Activated naive CD8-positive, alpha-beta T cell treated with anti-CD3 and anti-CD28 coated beads for 36 hours (primary cell): Measurements from ENCODE around the gene ALG8. TPM values are rescaled to one million over a fixed set of nuclear protein-coding genes. Genes with fewer than 3 reads are reported as not detected.

ENCODE experiments used
- DNase-seq: peaks from one replicate; pipeline ENCODE4 v3.0.0; 2021
- H3K27ac Mint-ChIP-seq: one replicate; pipeline ENCODE4 v1.8.0; 2022; ENCODE audit warnings: mild to moderate bottlenecking, moderate library complexity, mixed read lengths
- H3K27me3 Mint-ChIP-seq: one replicate; pipeline ENCODE4 v1.8.0; 2022; ENCODE audit warnings: mild to moderate bottlenecking, mixed read lengths
- H3K36me3 Mint-ChIP-seq: one replicate; pipeline ENCODE4 v1.8.0; 2021; ENCODE audit warnings: mild to moderate bottlenecking, mixed read lengths
- H3K4me1 Mint-ChIP-seq: one replicate; pipeline ENCODE4 v1.8.0; 2021; ENCODE audit warnings: mixed read lengths
- H3K4me3 Mint-ChIP-seq: one replicate; pipeline ENCODE4 v1.8.0; 2022; ENCODE audit warnings: mild to moderate bottlenecking, moderate library complexity, mixed read lengths
- H3K9me3 Mint-ChIP-seq: one replicate; pipeline ENCODE4 v1.8.0; 2022; ENCODE audit warnings: mixed read lengths
- total RNA-seq, 2 experiments: library from RNA; stranded (reverse); gene quantifications; one replicate each; pipeline ENCODE4 v1.2.3, GENCODE V29; 2021

Gene ALG8
- total RNA-seq, 2 experiments from 2014 or later, result 40.2 to 48.8 TPM

DNA sequence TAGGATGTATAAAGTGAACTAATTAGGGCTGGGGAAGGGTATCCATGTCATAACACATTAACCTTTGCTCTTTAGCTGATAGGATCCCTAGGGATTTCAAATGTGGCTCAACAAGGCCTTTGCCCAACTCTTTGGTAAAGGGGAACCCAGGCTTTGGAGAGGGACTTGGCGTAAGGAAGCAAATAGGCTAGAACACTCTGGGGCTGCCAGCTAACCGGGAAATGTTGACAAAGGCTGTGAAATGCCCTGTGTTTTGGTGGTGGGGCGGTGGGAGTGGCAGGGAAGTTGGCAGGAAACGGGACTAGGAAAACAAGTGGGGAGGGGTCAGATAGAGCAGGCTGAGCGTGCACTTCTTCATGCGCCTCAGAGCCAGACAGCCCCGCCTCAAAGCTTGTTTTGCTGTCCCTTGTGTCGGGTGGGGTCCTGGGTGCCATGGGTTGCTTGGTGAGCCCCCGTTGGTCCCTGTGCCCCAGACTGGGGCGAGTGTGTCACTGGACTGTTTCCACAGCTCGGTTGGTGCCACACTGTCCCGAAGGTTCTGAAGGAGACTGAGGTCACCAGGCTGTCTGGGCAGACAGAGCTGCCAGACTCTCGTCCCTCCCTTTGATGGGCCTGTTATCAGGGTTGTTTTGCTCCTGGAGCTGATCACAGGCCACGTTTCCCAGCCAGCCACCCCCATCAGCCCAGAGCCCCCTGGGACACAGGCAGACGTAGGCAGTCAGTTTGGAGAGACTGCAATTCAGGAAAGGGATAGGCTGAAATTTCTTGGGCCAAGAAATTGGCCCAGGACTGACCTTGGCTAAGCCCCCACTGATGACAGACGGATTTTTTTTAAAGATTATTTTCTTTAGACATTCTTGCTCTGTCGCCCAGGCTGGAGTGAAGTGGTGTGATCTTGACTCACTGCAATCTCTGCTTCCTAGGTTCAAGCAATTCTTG is 29.4 kb upstream of the ALG8 start:
- DNase-seq, result no peak
- Mint-ChIP-seq H3K27ac (no peak overlapping the region), H3K4me3 (no peak overlapping the region), H3K27me3 (no peaks in the 10 kb centered on the region), H3K36me3 (peaks cover under 1% of the 10 kb centered on the region), H3K9me3 (no peaks in the 10 kb centered on the region), H3K4me1 (no peaks in the 10 kb centered on the region)

- Mint-ChIP-seq H3K27ac (no peak overlapping the region), H3K4me1 (no peaks in the 10 kb centered on the region), H3K27me3 (no peaks in the 10 kb centered on the region), H3K36me3 (no peaks in the 10 kb centered on the region), H3K9me3 (no peaks in the 10 kb centered on the region), H3K4me3 (no peak overlapping the region)
- DNase-seq, result no peak
These were observed 27.5 kb upstream of the ALG8 start for GRCh38 chr11:78166855-78167469.

GRCh38 chr11:78164471-78164870 is 25.0 kb upstream of the ALG8 start:
- no peaks in the 10 kb centered on the region for H3K27me3 Mint-ChIP-seq
- no peak for DNase-seq
- no peak overlapping the region for H3K27ac Mint-ChIP-seq
- no peaks in the 10 kb centered on the region for H3K4me1 Mint-ChIP-seq
- H3K36me3 Mint-ChIP-seq, result no peaks in the 10 kb centered on the region
- H3K9me3 Mint-ChIP-seq, result no peaks in the 10 kb centered on the region
- no peak overlapping the region for H3K4me3 Mint-ChIP-seq

- Mint-ChIP-seq H3K9me3 (no peaks in the 10 kb centered on the region), H3K27ac (no peak overlapping the region), H3K27me3 (no peaks in the 10 kb centered on the region), H3K36me3 (no peaks in the 10 kb centered on the region), H3K4me1 (no peaks in the 10 kb centered on the region), H3K4me3 (no peak overlapping the region)
- DNase-seq, result no peak
These were observed 24.4 kb upstream of the ALG8 start for GRCh38 chr11:78163828-78164227.

DNA sequence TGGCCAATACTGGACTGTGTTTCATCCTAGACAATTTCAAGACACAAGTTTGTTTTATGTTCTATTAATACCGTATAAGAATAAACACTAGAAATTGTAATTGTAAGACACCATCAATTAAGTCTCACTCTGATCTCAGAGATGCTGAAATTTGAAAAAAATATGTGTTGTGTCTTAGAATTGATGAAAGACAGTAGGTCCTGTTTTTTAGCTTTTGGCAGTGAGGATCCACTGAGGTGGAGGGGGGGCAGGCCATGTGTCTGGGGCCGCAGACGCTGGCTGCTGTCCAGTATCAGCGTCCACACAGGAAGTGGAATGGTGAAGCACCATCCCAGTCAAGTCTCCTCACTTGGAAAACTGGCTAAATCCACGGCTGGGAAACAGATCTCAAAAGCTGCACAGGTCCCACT is 22.5 kb upstream of the ALG8 start:
- Mint-ChIP-seq H3K27me3 (no peaks in the 10 kb centered on the region), H3K4me1 (no peaks in the 10 kb centered on the region), H3K27ac (no peak overlapping the region), H3K36me3 (no peaks in the 10 kb centered on the region), H3K4me3 (no peak overlapping the region), H3K9me3 (no peaks in the 10 kb centered on the region)
- DNase-seq, result no peak

DNA sequence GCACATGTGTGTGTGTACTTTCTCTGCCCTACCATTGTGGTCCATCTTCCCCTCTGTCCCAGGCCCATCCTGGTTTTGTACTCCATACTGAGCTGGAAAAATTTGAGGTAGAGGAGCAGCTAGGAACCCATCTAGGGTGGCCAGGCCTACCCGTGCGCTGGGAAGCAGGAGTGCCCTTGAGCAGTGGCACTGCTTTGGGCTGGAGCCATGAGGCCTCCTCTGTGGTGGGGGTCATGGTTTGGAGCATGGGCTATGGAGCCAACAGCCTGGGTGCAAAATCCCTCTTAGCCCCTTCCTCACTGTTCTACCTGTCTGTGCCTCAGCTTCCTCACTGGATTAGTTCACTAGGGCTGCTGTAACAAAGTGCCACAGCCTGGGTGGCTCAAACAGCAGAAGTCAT is 21.9 kb upstream of the ALG8 start:
- no peak for DNase-seq
- Mint-ChIP-seq H3K9me3 (no peaks in the 10 kb centered on the region), H3K27ac (no peak overlapping the region), H3K4me1 (no peaks in the 10 kb centered on the region), H3K36me3 (no peaks in the 10 kb centered on the region), H3K27me3 (no peaks in the 10 kb centered on the region), H3K4me3 (no peak overlapping the region)

GRCh38 chr11:78160557-78160956 is 21.1 kb upstream of the ALG8 start:
- Mint-ChIP-seq H3K9me3 (no peaks in the 10 kb centered on the region), H3K27me3 (no peaks in the 10 kb centered on the region), H3K4me3 (no peak overlapping the region), H3K36me3 (no peaks in the 10 kb centered on the region), H3K4me1 (no peaks in the 10 kb centered on the region), H3K27ac (no peak overlapping the region)
- DNase-seq, result no peak

GRCh38 chr11:78158987-78159652 is 19.7 kb upstream of the ALG8 start:
- Mint-ChIP-seq H3K4me1 (no peaks in the 10 kb centered on the region), H3K36me3 (no peaks in the 10 kb centered on the region), H3K9me3 (no peaks in the 10 kb centered on the region), H3K27me3 (no peaks in the 10 kb centered on the region), H3K27ac (no peak overlapping the region), H3K4me3 (no peak overlapping the region)
- no peak for DNase-seq

- Mint-ChIP-seq H3K9me3 (no peaks in the 10 kb centered on the region), H3K27ac (no peak overlapping the region), H3K36me3 (no peaks in the 10 kb centered on the region), H3K4me1 (no peaks in the 10 kb centered on the region), H3K4me3 (no peak overlapping the region), H3K27me3 (no peaks in the 10 kb centered on the region)
- DNase-seq, result no peak
These were observed 16.9 kb upstream of the ALG8 start for GRCh38 chr11:78156127-78156844.

DNA sequence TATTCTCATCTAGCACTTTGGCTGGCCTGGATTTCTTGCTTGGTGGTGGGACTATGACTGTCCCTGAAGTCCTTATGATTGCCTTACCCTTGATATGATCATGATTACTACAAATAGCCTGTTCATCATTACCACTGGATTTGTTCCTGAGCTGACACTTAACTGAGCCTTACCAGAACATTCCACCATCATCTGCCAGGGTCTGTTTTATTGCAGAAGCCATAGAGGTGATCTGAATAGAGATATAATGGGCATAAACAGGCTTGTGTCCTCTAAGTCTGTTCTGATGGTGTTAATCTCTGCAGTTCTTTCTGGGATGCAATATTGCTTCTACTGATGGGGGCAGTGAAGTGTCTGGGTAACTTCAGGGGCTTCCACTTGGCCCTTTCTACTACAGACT is 12.4 kb upstream of the ALG8 start:
- no peaks in the 10 kb centered on the region for H3K9me3 Mint-ChIP-seq
- H3K36me3 Mint-ChIP-seq, result no peaks in the 10 kb centered on the region
- no peak overlapping the region for H3K4me3 Mint-ChIP-seq
- no peak for DNase-seq
- H3K4me1 Mint-ChIP-seq, result no peaks in the 10 kb centered on the region
- H3K27ac Mint-ChIP-seq, result no peak overlapping the region
- H3K27me3 Mint-ChIP-seq, result no peaks in the 10 kb centered on the region

- no peaks in the 10 kb centered on the region for H3K4me1 Mint-ChIP-seq
- DNase-seq, result no peak
- no peak overlapping the region for H3K27ac Mint-ChIP-seq
- no peaks in the 10 kb centered on the region for H3K36me3 Mint-ChIP-seq
- no peak overlapping the region for H3K4me3 Mint-ChIP-seq
- H3K9me3 Mint-ChIP-seq, result no peaks in the 10 kb centered on the region
- H3K27me3 Mint-ChIP-seq, result no peaks in the 10 kb centered on the region
These were observed 11.3 kb upstream of the ALG8 start for GRCh38 chr11:78150754-78151153.

- no peaks in the 10 kb centered on the region for H3K9me3 Mint-ChIP-seq
- no peak overlapping the region for H3K27ac Mint-ChIP-seq
- no peak for DNase-seq
- no peaks in the 10 kb centered on the region for H3K4me1 Mint-ChIP-seq
- no peak overlapping the region for H3K4me3 Mint-ChIP-seq
- H3K27me3 Mint-ChIP-seq, result no peaks in the 10 kb centered on the region
- H3K36me3 Mint-ChIP-seq, result no peaks in the 10 kb centered on the region
These were observed 10.9 kb upstream of the ALG8 start for GRCh38 chr11:78150346-78150745.

GRCh38 chr11:78149646-78150045 is 10.2 kb upstream of the ALG8 start:
- Mint-ChIP-seq H3K36me3 (no peaks in the 10 kb centered on the region), H3K4me1 (no peaks in the 10 kb centered on the region), H3K27me3 (no peaks in the 10 kb centered on the region), H3K27ac (no peak overlapping the region), H3K4me3 (no peak overlapping the region), H3K9me3 (no peaks in the 10 kb centered on the region)
- DNase-seq, result no peak

DNA sequence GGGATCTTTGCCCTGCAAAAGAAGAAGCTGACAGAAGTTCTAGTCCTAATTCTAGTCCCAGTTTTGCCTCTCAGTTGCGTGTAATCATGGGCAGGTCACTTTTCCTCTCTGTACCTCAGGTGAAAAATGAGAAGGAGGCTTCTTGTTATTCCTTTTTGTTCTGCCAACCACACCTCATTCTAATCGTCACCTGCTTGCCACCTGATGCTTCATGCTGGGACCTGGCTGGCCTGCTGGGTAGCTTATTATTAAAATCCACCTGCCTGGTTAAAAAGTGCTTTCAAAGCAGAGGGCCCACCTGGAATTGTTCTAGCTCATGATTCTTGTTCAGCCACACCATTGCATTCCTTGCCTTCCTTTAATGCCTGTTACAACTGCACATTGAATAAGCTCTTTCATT is 8.4 kb upstream of the ALG8 start:
- Mint-ChIP-seq H3K9me3 (no peaks in the 10 kb centered on the region), H3K4me1 (peaks cover 3% of the 10 kb centered on the region), H3K36me3 (no peaks in the 10 kb centered on the region), H3K27ac (no peak overlapping the region), H3K4me3 (no peak overlapping the region), H3K27me3 (no peaks in the 10 kb centered on the region)
- DNase-seq, result no peak

- H3K36me3 Mint-ChIP-seq, result peaks cover 4% of the 10 kb centered on the region
- H3K4me3 Mint-ChIP-seq, result no peak overlapping the region
- no peaks in the 10 kb centered on the region for H3K27me3 Mint-ChIP-seq
- H3K9me3 Mint-ChIP-seq, result no peaks in the 10 kb centered on the region
- H3K27ac Mint-ChIP-seq, result no peak overlapping the region
- no peak for DNase-seq
- H3K4me1 Mint-ChIP-seq, result peaks cover 8% of the 10 kb centered on the region
These were observed 6.1 kb upstream of the ALG8 start for GRCh38 chr11:78145511-78146025.
